MCF 10A (cell line): Measurements from ENCODE around the gene CASD1. TPM values are rescaled to one million over a fixed set of nuclear protein-coding genes. Genes with fewer than 3 reads are reported as not detected.

Source experiments
- BruUV-seq: library from RNA; stranded (reverse); fragments of 400-500 nt; replicated peaks from 2 replicates; lab custom pipeline; 2021; lab: Mats Ljungman, UMichigan
- CTCF ChIA-PET: fragments of 300-600 bp; sonication (Branson Sonifier 250); formaldehyde crosslinking; extraction: SDS; loops from one replicate; lab custom pipeline; 2021; ENCODE audit warnings: antibody characterized with exemption, inconsistent platforms; lab: Yijun Ruan, JAX
- POLR2A ChIA-PET: fragments of 300-600, 350-650 bp; sonication (Branson Sonifier 250); formaldehyde crosslinking; extraction: SDS; loops from one replicate; lab custom pipeline; 2020; ENCODE audit warnings: antibody characterized with exemption, inconsistent platforms; lab: Yijun Ruan, JAX
- DNase-seq: peaks from one replicate; pipeline ENCODE4 v3.0.0-alpha.2; 2018; ENCODE audit not compliant: unreplicated experiment
- H3K27ac Mint-ChIP-seq: one replicate; pipeline ENCODE4 v1.8.0; 2022; ENCODE audit warnings: mild to moderate bottlenecking, low read depth, mixed read lengths; ENCODE audit not compliant: unreplicated experiment
- H3K27me3 Mint-ChIP-seq: one replicate; pipeline ENCODE4 v1.8.0; 2022; ENCODE audit warnings: mixed read lengths; ENCODE audit not compliant: insufficient read depth, unreplicated experiment
- H3K36me3 Mint-ChIP-seq: one replicate; pipeline ENCODE4 v1.8.0; 2022; ENCODE audit warnings: mild to moderate bottlenecking, moderate library complexity, mixed read lengths; ENCODE audit not compliant: insufficient read depth, unreplicated experiment
- H3K4me1 Mint-ChIP-seq: one replicate; pipeline ENCODE4 v1.8.0; 2022; ENCODE audit warnings: mixed read lengths; ENCODE audit not compliant: insufficient read depth, unreplicated experiment
- H3K4me3 Mint-ChIP-seq: one replicate; pipeline ENCODE4 v1.8.0; 2022; ENCODE audit warnings: mild to moderate bottlenecking, moderate library complexity, mixed read lengths; ENCODE audit not compliant: unreplicated experiment
- H3K9me3 Mint-ChIP-seq: one replicate; pipeline ENCODE4 v1.8.0; 2022; ENCODE audit warnings: mixed read lengths; ENCODE audit not compliant: unreplicated experiment
- intact Hi-C: fragments of 100-400 bp; cut with micrococcal nuclease; formaldehyde crosslinking; loops from 2 replicates; pipeline ENCODE4 v1.14.1; 2022
- total RNA-seq: library from RNA; stranded (reverse); gene quantifications from 2 replicates; pipeline ENCODE4 v1.2.3, GENCODE V29; 2022
- TF ChIP-seq, protein P1 (sequence below): fragments of 200-600 bp; IDR thresholded peaks from one replicate; pipeline ENCODE4 v1.8.0; 2022; ENCODE audit warnings: antibody characterized with exemption, mild to moderate bottlenecking; ENCODE audit not compliant: unreplicated experiment

The CASD1 gene
- total RNA-seq, 1 experiment from 2014 or later = 15.9 TPM

DNA sequence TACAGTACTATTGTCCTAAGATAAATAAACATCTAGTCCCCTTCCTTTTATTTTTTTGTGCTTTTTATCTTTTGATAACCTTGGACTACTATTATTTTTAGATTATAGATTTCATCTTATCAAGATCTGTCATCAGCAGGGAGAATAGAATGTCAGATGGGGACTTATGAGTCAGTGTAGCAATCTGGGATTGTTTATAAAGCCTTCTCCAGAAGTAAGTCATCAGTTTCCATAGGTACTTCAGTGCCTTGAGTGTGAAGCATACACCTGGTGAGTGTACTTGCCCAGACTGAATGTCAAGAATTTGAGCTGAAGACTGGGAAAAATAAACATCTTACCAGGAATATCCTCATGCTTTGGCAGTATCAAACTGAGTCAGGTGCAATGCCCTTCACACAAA is 2.1 kb downstream of the CASD1 start:
- DNase-seq = peak; percentile 29
- ChIA-PET POLR2A (interaction anchor here (0.7 to 3.5 kb wide), 6 partner anchors 9 to 1180 kb away, joined by 3 to 21 read pairs (median 6); partner anchors contain the start of gene SGCE), CTCF (interaction anchor here (0.6 to 2.2 kb wide), 4 partner anchors 58 to 145 kb away, joined by 3 to 15 read pairs (median 4); no protein-coding TSS in a partner anchor)
- no peaks in the 10 kb centered on the region for H3K9me3 Mint-ChIP-seq
- peak overlapping the region; percentile 69 for H3K4me3 Mint-ChIP-seq
- H3K27ac Mint-ChIP-seq = no peak overlapping the region
- BruUV-seq = no TSS peak
- intact Hi-C loops = loop anchor here (5.0 kb wide), 1 partner anchor 186 kb away; no protein-coding TSS in a partner anchor
- peaks cover 38% of the 10 kb centered on the region for H3K4me1 Mint-ChIP-seq
- no peaks in the 10 kb centered on the region for H3K27me3 Mint-ChIP-seq
- peaks cover 6% of the 10 kb centered on the region for H3K36me3 Mint-ChIP-seq
- TF ChIP-seq, protein P1, sequence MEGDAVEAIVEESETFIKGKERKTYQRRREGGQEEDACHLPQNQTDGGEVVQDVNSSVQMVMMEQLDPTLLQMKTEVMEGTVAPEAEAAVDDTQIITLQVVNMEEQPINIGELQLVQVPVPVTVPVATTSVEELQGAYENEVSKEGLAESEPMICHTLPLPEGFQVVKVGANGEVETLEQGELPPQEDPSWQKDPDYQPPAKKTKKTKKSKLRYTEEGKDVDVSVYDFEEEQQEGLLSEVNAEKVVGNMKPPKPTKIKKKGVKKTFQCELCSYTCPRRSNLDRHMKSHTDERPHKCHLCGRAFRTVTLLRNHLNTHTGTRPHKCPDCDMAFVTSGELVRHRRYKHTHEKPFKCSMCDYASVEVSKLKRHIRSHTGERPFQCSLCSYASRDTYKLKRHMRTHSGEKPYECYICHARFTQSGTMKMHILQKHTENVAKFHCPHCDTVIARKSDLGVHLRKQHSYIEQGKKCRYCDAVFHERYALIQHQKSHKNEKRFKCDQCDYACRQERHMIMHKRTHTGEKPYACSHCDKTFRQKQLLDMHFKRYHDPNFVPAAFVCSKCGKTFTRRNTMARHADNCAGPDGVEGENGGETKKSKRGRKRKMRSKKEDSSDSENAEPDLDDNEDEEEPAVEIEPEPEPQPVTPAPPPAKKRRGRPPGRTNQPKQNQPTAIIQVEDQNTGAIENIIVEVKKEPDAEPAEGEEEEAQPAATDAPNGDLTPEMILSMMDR = no peak

DNA sequence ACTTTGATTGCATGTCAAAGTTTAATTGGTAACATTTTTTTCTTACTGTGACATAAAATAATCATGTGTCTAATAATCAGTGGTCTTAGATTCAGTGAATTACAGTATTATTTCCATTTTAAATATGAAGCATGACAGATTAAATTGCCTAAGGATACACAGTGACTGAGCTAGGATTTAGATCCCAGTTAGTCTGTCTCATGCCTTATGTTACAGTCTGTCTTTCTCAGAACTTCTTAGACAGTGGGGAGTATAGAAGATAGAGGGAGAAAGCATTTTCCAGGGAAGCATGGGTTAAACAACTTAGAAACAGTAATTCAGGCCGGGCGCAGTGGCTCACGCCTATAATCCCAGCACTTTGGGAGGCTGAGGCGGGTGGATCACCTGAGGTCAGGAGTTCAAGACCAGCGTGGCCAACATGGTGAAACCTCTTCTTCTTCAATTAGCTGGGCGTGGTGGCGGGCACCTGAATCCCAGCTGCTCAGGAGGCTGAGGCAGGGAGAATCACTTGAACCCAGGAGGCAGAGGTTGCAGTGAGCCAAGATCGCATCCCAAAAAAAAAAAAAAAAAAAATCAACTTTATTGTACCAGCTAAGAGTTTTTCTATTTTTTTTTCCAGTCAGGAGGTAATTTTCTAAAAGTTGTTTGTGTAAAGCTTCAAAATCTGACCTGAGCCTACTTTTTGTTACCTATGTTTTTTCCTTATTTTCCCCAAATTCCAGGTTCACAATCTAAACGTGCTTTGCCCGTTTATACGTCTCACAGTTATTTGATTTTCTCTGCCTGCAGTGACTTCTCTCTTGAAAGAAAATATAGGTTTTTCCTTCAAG is 3.3 kb downstream of the CASD1 start:
- TF ChIP-seq, protein P1 = no peak
- Mint-ChIP-seq H3K9me3 (no peaks in the 10 kb centered on the region), H3K4me1 (peaks cover 38% of the 10 kb centered on the region), H3K36me3 (peaks cover 13% of the 10 kb centered on the region), H3K27me3 (no peaks in the 10 kb centered on the region), H3K27ac (no peak overlapping the region), H3K4me3 (no peak overlapping the region)
- BruUV-seq = no TSS peak
- CTCF ChIA-PET = interaction anchor here (0.6 to 1.0 kb wide), 3 partner anchors 17 to 602 kb away, joined by 3 to 5 read pairs (median 3); no protein-coding TSS in a partner anchor
- intact Hi-C loops = loop anchor here (5.0 kb wide), 1 partner anchor 184 kb away; no protein-coding TSS in a partner anchor
- DNase-seq = no peak
- POLR2A ChIA-PET = interaction anchor here (0.8 to 3.5 kb wide), 3 partner anchors 12 to 1178 kb away, joined by 3 to 11 read pairs (median 3); no protein-coding TSS in a partner anchor

DNA sequence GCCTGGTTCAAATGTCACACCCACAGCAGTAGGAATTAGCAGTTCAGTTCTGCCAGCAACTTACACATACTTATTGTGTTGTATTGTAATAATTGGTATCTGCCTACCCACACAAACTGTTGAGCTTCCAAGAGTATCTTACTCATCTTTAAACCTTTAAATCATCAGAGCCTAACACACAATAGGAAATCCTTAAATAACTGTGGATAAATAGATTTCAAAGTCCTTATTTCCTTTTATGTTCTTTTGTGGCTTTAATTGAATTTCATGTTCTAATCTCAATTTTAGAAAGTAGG is 3.9 kb downstream of the CASD1 start:
- no TSS peak for BruUV-seq
- Mint-ChIP-seq H3K9me3 (no peaks in the 10 kb centered on the region), H3K4me1 (peaks cover 38% of the 10 kb centered on the region), H3K27me3 (no peaks in the 10 kb centered on the region), H3K36me3 (peaks cover 13% of the 10 kb centered on the region), H3K4me3 (no peak overlapping the region), H3K27ac (no peak overlapping the region)
- TF ChIP-seq, protein P1 = no peak
- ChIA-PET CTCF (interaction anchor here (0.6 kb wide), 1 partner anchor 155 kb away, joined by 3 read pairs; no protein-coding TSS in a partner anchor), POLR2A (interaction anchor here (0.8 to 3.5 kb wide), 3 partner anchors 11 to 142 kb away, joined by 3 to 11 read pairs (median 6); partner anchors contain the start of gene SGCE)
- intact Hi-C loops = loop anchor here (5.0 kb wide), 1 partner anchor 184 kb away; no protein-coding TSS in a partner anchor
- DNase-seq = no peak
